Neural cell (in vitro differentiated cells): ENCODE results near the gene ROCK2. TPM values are rescaled to one million over a fixed set of nuclear protein-coding genes. Genes with fewer than 3 reads are reported as not detected.

Source experiments
- H2AFZ ChIP-seq: fragments of 200-600, 300-800 bp; sonication (generic), shearing (Covaris generic); 2 replicates; pipeline ENCODE4 v1.6.0; 2014; ENCODE audit warnings: low read depth, mild to moderate bottlenecking, antibody characterized with exemption, low read length, moderate library complexity
- H3F3A ChIP-seq: fragments of 200-600 bp; shearing (Covaris generic); 2 replicates; pipeline ENCODE4 v1.6.1; 2016; ENCODE audit warnings: mild to moderate bottlenecking, moderate library complexity, mixed read lengths, antibody characterized with exemption, low read length; ENCODE audit not compliant: insufficient read depth, poor library complexity, severe bottlenecking
- H3K27ac ChIP-seq: fragments of 200-600, 300-800 bp; sonication (generic), shearing (Covaris generic); 2 replicates; pipeline ENCODE4 v1.5.1; 2014; ENCODE audit warnings: mild to moderate bottlenecking, low read length, moderate library complexity
- H3K27me3 ChIP-seq: fragments of 300-800, 200-600 bp; sonication (generic), shearing (Covaris generic); 2 replicates; pipeline ENCODE4 v1.6.0; 2014; ENCODE audit warnings: mild to moderate bottlenecking, low read depth, low read length, moderate library complexity; ENCODE audit not compliant: insufficient read depth
- H3K36me3 ChIP-seq: fragments of 300-800, 200-600 bp; sonication (generic), shearing (Covaris generic); 2 replicates; pipeline ENCODE4 v1.5.1; 2014; ENCODE audit warnings: mild to moderate bottlenecking, antibody characterized with exemption, low read length, moderate library complexity; ENCODE audit not compliant: insufficient read depth
- H3K4me2 ChIP-seq: fragments of 300-800, 200-600 bp; sonication (generic), shearing (Covaris generic); 2 replicates; pipeline ENCODE4 v1.6.0; 2014; ENCODE audit warnings: mild to moderate bottlenecking, low read length
- H3K4me3 ChIP-seq: fragments of 300-800, 200-600 bp; sonication (generic), shearing (Covaris generic); 2 replicates; pipeline ENCODE4 v1.5.1; 2014; ENCODE audit warnings: mild to moderate bottlenecking, low read length, moderate library complexity
- H3K79me2 ChIP-seq: fragments of 200-600 bp; shearing (Covaris generic); replicated peaks from 2 replicates; pipeline ENCODE4 v1.6.0; 2014; ENCODE audit warnings: mild to moderate bottlenecking, low read length, moderate library complexity; ENCODE audit not compliant: insufficient read depth
- H3K9ac ChIP-seq: fragments of 300-800, 200-600 bp; sonication (generic), shearing (Covaris generic); 2 replicates; pipeline ENCODE4 v1.6.1; 2016; ENCODE audit warnings: mild to moderate bottlenecking, low read length, mixed read lengths
- H3K9me2 ChIP-seq: fragments of 200-600 bp; shearing (Covaris generic); 2 replicates; pipeline ENCODE4 v1.6.1; 2016; ENCODE audit warnings: mild to moderate bottlenecking, low read length, mixed read lengths; ENCODE audit not compliant: insufficient read depth
- H3K9me3 ChIP-seq: fragments of 200-600, 300-800 bp; sonication (generic), shearing (Covaris generic); 2 replicates; pipeline ENCODE4 v1.6.1; 2016; ENCODE audit warnings: mild to moderate bottlenecking, mixed run types, low read length, moderate library complexity, mixed read lengths
- H4K20me1 ChIP-seq: fragments of 200-600 bp; shearing (Covaris generic); 2 replicates; pipeline ENCODE4 v1.6.1; 2016; ENCODE audit warnings: mild to moderate bottlenecking, mixed run types; ENCODE audit not compliant: insufficient read depth
- EP300 ChIP-seq: fragments of 450-650 bp; conservative IDR thresholded peaks from 2 replicates; pipeline ENCODE4 v1.6.1; 2014; ENCODE audit warnings: antibody characterized with exemption, mild to moderate bottlenecking, moderate library complexity; ENCODE audit not compliant: poor library complexity, severe bottlenecking
- EZH2 ChIP-seq: fragments of 200-600, 300-800 bp; shearing (Covaris generic), sonication (generic); IDR thresholded peaks from 2 replicates; pipeline ENCODE4 v1.6.1; 2014; ENCODE audit warnings: antibody characterized with exemption, low read length, borderline replicate concordance, mild to moderate bottlenecking; ENCODE audit not compliant: insufficient read depth, poor library complexity, severe bottlenecking
- MXI1 ChIP-seq: fragments of 450-650 bp; conservative IDR thresholded peaks from 2 replicates; pipeline ENCODE4 v1.6.1; 2014; ENCODE audit warnings: antibody characterized with exemption, mild to moderate bottlenecking; ENCODE audit not compliant: poor library complexity, severe bottlenecking
- POLR2AphosphoS5 ChIP-seq: IDR thresholded peaks from 2 replicates; pipeline ENCODE4 v1.6.1; 2012
- RAD21 ChIP-seq: fragments of 450-650 bp; conservative IDR thresholded peaks from 2 replicates; pipeline ENCODE4 v1.6.1; 2014; ENCODE audit warnings: antibody characterized with exemption, mild to moderate bottlenecking, moderate library complexity
- SMC3 ChIP-seq: fragments of 450-650 bp; conservative IDR thresholded peaks from 2 replicates; pipeline ENCODE4 v1.6.1; 2014; ENCODE audit warnings: antibody characterized with exemption, mild to moderate bottlenecking, moderate library complexity; ENCODE audit not compliant: poor library complexity
- TAF1 ChIP-seq: IDR thresholded peaks from 2 replicates; pipeline ENCODE4 v1.6.1; 2012; ENCODE audit warnings: low read depth
- polyA plus RNA-seq: library from polyadenylated mRNA; depleted of rRNA; stranded (reverse); fragments of >200 nt; gene quantifications from 2 replicates; pipeline ENCODE4 v1.2.3, GENCODE V29; 2014
- TF ChIP-seq, protein P1 (sequence below): IDR thresholded peaks from 2 replicates; pipeline ENCODE4 v1.6.1; 2012; ENCODE audit warnings: borderline replicate concordance
- TF ChIP-seq, protein P2 (sequence below): fragments of 450-650 bp; IDR thresholded peaks from 2 replicates; pipeline ENCODE4 v1.5.1; 2014; ENCODE audit warnings: antibody characterized with exemption, mild to moderate bottlenecking, moderate library complexity; ENCODE audit not compliant: poor library complexity, severe bottlenecking

Gene ROCK2
- polyA plus RNA-seq, 1 donor from 2014 or later, result 25.7 TPM

DNA sequence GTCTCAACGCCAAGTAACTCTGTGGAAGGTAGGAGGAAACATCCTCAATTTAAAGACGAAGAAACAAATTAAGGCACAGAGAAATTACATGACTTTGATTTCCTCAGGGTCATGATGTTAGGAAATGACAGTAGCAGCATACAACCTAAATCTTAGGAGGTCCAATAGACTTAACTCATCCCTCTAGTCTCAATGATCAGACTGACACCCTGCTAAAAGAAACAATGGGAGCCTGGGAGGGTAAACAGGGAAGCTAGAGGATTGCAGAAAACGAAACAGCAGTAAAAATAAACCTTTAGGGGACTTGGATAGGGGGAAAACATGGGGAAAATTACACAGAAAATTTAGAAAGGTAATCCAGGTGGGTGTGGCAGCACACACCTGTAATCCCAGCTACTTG, 56.0 kb downstream of the ROCK2 start:
- no peaks in the 10 kb centered on the region for H3K27me3 ChIP-seq
- peaks cover 15% of the 10 kb centered on the region for H3K36me3 ChIP-seq
- H4K20me1 ChIP-seq, result no peaks in the 10 kb centered on the region
- H3K79me2 ChIP-seq, result peaks cover 66% of the 10 kb centered on the region
- no peak overlapping the region for H2AFZ ChIP-seq
- no peak overlapping the region for H3K9ac ChIP-seq
- no peaks in the 10 kb centered on the region for H3K9me2 ChIP-seq
- no peak overlapping the region for H3K27ac ChIP-seq
- no peak for TF ChIP-seq EZH2
- TF ChIP-seq, protein P1, sequence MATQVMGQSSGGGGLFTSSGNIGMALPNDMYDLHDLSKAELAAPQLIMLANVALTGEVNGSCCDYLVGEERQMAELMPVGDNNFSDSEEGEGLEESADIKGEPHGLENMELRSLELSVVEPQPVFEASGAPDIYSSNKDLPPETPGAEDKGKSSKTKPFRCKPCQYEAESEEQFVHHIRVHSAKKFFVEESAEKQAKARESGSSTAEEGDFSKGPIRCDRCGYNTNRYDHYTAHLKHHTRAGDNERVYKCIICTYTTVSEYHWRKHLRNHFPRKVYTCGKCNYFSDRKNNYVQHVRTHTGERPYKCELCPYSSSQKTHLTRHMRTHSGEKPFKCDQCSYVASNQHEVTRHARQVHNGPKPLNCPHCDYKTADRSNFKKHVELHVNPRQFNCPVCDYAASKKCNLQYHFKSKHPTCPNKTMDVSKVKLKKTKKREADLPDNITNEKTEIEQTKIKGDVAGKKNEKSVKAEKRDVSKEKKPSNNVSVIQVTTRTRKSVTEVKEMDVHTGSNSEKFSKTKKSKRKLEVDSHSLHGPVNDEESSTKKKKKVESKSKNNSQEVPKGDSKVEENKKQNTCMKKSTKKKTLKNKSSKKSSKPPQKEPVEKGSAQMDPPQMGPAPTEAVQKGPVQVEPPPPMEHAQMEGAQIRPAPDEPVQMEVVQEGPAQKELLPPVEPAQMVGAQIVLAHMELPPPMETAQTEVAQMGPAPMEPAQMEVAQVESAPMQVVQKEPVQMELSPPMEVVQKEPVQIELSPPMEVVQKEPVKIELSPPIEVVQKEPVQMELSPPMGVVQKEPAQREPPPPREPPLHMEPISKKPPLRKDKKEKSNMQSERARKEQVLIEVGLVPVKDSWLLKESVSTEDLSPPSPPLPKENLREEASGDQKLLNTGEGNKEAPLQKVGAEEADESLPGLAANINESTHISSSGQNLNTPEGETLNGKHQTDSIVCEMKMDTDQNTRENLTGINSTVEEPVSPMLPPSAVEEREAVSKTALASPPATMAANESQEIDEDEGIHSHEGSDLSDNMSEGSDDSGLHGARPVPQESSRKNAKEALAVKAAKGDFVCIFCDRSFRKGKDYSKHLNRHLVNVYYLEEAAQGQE, result no peak
- no peak for TF ChIP-seq RAD21
- TF ChIP-seq, protein P2, sequence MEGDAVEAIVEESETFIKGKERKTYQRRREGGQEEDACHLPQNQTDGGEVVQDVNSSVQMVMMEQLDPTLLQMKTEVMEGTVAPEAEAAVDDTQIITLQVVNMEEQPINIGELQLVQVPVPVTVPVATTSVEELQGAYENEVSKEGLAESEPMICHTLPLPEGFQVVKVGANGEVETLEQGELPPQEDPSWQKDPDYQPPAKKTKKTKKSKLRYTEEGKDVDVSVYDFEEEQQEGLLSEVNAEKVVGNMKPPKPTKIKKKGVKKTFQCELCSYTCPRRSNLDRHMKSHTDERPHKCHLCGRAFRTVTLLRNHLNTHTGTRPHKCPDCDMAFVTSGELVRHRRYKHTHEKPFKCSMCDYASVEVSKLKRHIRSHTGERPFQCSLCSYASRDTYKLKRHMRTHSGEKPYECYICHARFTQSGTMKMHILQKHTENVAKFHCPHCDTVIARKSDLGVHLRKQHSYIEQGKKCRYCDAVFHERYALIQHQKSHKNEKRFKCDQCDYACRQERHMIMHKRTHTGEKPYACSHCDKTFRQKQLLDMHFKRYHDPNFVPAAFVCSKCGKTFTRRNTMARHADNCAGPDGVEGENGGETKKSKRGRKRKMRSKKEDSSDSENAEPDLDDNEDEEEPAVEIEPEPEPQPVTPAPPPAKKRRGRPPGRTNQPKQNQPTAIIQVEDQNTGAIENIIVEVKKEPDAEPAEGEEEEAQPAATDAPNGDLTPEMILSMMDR, result no peak
- no peak for TF ChIP-seq TAF1
- no peak for TF ChIP-seq SMC3
- TF ChIP-seq MXI1, result no peak
- no peak for TF ChIP-seq EP300
- no peak for TF ChIP-seq POLR2AphosphoS5
- no peak overlapping the region for H3K4me3 ChIP-seq
- H3F3A ChIP-seq, result no peaks in the 10 kb centered on the region
- no peaks in the 10 kb centered on the region for H3K9me3 ChIP-seq
- H3K4me2 ChIP-seq, result no peak overlapping the region

DNA sequence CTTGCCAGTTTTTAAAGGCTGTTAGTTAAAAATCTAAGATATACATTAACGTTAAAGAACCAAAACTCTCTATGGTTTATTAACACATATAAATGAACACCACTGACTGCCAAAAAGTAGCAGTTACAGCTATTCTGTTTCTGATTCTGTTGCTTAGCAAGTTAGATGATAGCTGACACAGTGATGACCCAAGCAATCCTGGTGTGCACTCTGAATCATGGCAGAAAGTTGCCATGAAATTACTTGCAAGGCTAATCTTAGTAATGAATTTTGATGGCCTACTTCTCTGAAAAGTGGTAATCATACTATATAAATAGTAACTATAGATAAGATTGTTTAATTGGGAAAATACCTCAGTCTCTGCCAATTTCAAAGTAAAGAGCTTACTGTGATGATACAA, 57.7 kb downstream of the ROCK2 start:
- Histone ChIP-seq H3K4me2 (no peak overlapping the region), H3K79me2 (peaks cover 52% of the 10 kb centered on the region), H2AFZ (no peak overlapping the region), H3K27ac (no peak overlapping the region), H3K9me3 (no peaks in the 10 kb centered on the region), H4K20me1 (no peaks in the 10 kb centered on the region), H3K9ac (no peak overlapping the region), H3K27me3 (no peaks in the 10 kb centered on the region), H3K9me2 (no peaks in the 10 kb centered on the region), H3F3A (no peaks in the 10 kb centered on the region), H3K36me3 (peaks cover 15% of the 10 kb centered on the region), H3K4me3 (no peak overlapping the region)
- TF ChIP-seq MXI1 (no peak), RAD21 (no peak)

DNA sequence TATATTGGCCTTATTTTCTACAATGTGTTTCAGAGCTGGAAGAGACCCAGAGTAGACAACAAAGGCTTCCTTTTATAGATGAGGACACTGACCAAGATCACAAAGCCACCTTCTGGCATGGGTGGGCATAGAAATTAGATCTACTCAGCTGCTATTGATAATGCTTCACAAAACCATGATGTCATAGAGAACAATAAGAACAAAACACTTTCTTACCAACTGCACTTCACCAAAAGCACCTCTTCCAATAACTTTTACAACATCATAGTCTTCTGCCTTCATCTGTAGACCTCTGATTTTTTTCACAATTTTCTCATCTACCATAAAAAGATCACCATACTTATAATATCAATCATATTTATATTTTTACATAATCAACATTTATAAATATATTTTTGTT, 58.1 kb downstream of the ROCK2 start:
- H3K36me3 ChIP-seq, result peaks cover 15% of the 10 kb centered on the region
- no peak overlapping the region for H3K9ac ChIP-seq
- H3K27ac ChIP-seq, result no peak overlapping the region
- no peak for TF ChIP-seq TAF1
- TF ChIP-seq POLR2AphosphoS5, result no peak
- TF ChIP-seq, protein P1, result no peak
- TF ChIP-seq SMC3, result no peak
- TF ChIP-seq EZH2, result no peak
- no peak for TF ChIP-seq EP300
- no peak for TF ChIP-seq MXI1
- H3K4me3 ChIP-seq, result no peak overlapping the region
- no peaks in the 10 kb centered on the region for H4K20me1 ChIP-seq
- H3K9me2 ChIP-seq, result no peaks in the 10 kb centered on the region
- H3K27me3 ChIP-seq, result no peaks in the 10 kb centered on the region
- H3K9me3 ChIP-seq, result no peaks in the 10 kb centered on the region
- peaks cover 50% of the 10 kb centered on the region for H3K79me2 ChIP-seq
- H3F3A ChIP-seq, result no peaks in the 10 kb centered on the region
- no peak overlapping the region for H3K4me2 ChIP-seq
- H2AFZ ChIP-seq, result no peak overlapping the region
